ENCODE data around the gene RPP14. TPM values are rescaled to one million over a fixed set of nuclear protein-coding genes. Genes with fewer than 3 reads are reported as not detected.

The RPP14 gene
- total RNA-seq, 3 donors from 2014 or later, result 18.9 to 24.7 (median 22.3) TPM

GRCh38 chr3:58355179-58355578 lies 49.1 kb downstream of the RPP14 start:
- no peak for TF ChIP-seq CTCF (IDR thresholded peaks at IDR 0.05)
- no peaks in the 10 kb centered on the region for H3K9me3 ChIP-seq
- intact Hi-C loops (cut with DNase I, micrococcal nuclease), result no loop called here
- DNase-seq (no peak), ATAC-seq (peak; percentile 42)
- no peaks in the 10 kb centered on the region for H3K4me1 ChIP-seq (ENCODE audit: low read depth)
- no peaks in the 10 kb centered on the region for H3K36me3 ChIP-seq (ENCODE audit: low read depth)
- no peak overlapping the region for H3K4me3 ChIP-seq

GRCh38 chr3:58356054-58356453 lies 50.0 kb downstream of the RPP14 start:
- no peak for DNase-seq
- intact Hi-C loops (cut with DNase I, micrococcal nuclease), result no loop called here
- peak; percentile 49 for ATAC-seq
- Histone ChIP-seq H3K36me3 (ENCODE audit: low read depth) (no peaks in the 10 kb centered on the region), H3K4me1 (ENCODE audit: low read depth) (no peaks in the 10 kb centered on the region), H3K4me3 (no peak overlapping the region), H3K9me3 (no peaks in the 10 kb centered on the region)
- TF ChIP-seq CTCF (IDR thresholded peaks at IDR 0.05), result no peak

GRCh38 chr3:58357402-58357801 lies 51.4 kb downstream of the RPP14 start:
- Histone ChIP-seq H3K4me3 (no peak overlapping the region), H3K9me3 (no peaks in the 10 kb centered on the region), H3K36me3 (ENCODE audit: low read depth) (no peaks in the 10 kb centered on the region), H3K4me1 (ENCODE audit: low read depth) (no peaks in the 10 kb centered on the region)
- DNase-seq (no peak), ATAC-seq (peak; percentile 69)
- intact Hi-C loops (cut with DNase I, micrococcal nuclease), result no loop called here
- no peak for TF ChIP-seq CTCF (IDR thresholded peaks at IDR 0.05)

- intact Hi-C loops (cut with DNase I, micrococcal nuclease), result no loop called here
- Histone ChIP-seq H3K4me3 (no peak overlapping the region), H3K36me3 (ENCODE audit: low read depth) (no peaks in the 10 kb centered on the region), H3K9me3 (no peaks in the 10 kb centered on the region), H3K4me1 (ENCODE audit: low read depth) (no peaks in the 10 kb centered on the region)
- ATAC-seq (no peak), DNase-seq (no peak)
- TF ChIP-seq CTCF (IDR thresholded peaks at IDR 0.05), result no peak
Measured at GRCh38 chr3:58358092-58358491, 52.0 kb downstream of the RPP14 start.

GRCh38 chr3:58358808-58359207 lies 52.8 kb downstream of the RPP14 start:
- ATAC-seq, result no peak
- no peaks in the 10 kb centered on the region for H3K4me1 ChIP-seq (ENCODE audit: low read depth)
- TF ChIP-seq CTCF (IDR thresholded peaks at IDR 0.05), result no peak

GRCh38 chr3:58359621-58360020 lies 53.6 kb downstream of the RPP14 start:
- intact Hi-C loops (cut with DNase I, micrococcal nuclease), result no loop called here
- Histone ChIP-seq H3K9me3 (no peaks in the 10 kb centered on the region), H3K4me1 (ENCODE audit: low read depth) (no peaks in the 10 kb centered on the region), H3K36me3 (ENCODE audit: low read depth) (no peaks in the 10 kb centered on the region), H3K4me3 (no peak overlapping the region)
- no peak for ATAC-seq
- TF ChIP-seq CTCF (IDR thresholded peaks at IDR 0.05), result no peak
- DNase-seq, result no peak

More at GRCh38 chr3:58358808-58359207, 52.8 kb downstream of the RPP14 start:
- intact Hi-C loops (cut with DNase I, micrococcal nuclease), result no loop called here
- H3K9me3 ChIP-seq, result no peaks in the 10 kb centered on the region
- H3K4me3 ChIP-seq, result no peak overlapping the region
- DNase-seq, result no peak
- H3K36me3 ChIP-seq (ENCODE audit: low read depth), result no peaks in the 10 kb centered on the region
